T47D (cell line): ENCODE results near the gene ATP5ME.
A peak's percentile ranks its signal among the peaks of the same experiment; 100 is the strongest.
"Not testable (repeated sequence)": the region's sequence is repeated elsewhere in the genome, so short reads cannot be mapped to it uniquely, and the experiment has no call there.

Experiments
- DNase-seq, 2 experiments: peaks; one replicate each; pipeline versions ENCODE4 v3.0.0 to v3.0.0-alpha.2; 2011 to 2012; ENCODE audit warnings: low read depth in 1 of 2, low spot score in 1 of 2
- JUND ChIP-seq: IDR thresholded peaks from 2 replicates; pipeline ENCODE4 v1.6.1; 2012; ENCODE audit warnings: low read depth
- in situ Hi-C: cut with HindIII; loops from 2 replicates; pipeline ENCODE4 v1.10.0; 2016; ENCODE audit warnings: low sequenced_read_pairs, low pct_unique_long_range_greater_than_20kb

The ATP5ME gene

DNA sequence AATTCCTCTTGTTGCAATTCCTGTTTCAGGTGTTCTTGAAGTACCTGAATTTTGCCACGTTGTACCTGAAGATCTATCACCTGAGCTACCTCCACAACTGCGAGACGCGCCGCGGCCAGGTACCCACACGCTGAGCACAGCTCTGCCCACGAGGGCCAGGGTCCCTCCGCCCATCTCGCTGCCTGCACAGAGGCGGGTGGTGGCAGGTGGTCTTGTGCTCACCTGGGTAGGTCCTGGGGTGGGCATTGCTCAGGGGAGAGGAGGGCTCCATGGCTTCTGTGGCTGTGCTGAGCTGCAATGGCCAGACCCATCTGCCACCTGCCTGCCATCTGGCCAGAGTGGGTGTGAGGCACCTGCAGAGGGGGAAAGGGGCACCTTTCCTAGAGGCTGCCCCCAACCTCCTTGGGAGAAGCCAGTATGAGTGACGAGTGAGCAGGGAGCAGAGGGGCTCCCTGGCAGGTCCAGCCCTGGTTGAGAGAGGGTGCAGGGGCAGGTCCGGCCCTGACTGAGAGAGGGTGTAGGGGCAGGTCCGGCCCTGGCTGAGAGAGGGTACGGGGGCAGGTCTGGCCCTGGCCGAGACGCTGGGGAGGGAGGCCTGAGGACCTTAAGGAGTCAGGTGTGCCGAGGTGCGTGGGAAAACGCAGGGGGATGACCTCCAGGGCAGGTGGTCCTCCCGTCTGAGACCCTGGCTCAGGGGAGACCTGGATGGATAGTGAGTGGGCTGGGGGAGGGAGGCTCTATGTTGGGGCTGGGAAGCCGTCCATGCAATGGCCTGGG lies 38.0 kb downstream of the ATP5ME start:
- no peak for TF ChIP-seq JUND
- in situ Hi-C loops: no loop called here
- DNase-seq: no peak

DNA sequence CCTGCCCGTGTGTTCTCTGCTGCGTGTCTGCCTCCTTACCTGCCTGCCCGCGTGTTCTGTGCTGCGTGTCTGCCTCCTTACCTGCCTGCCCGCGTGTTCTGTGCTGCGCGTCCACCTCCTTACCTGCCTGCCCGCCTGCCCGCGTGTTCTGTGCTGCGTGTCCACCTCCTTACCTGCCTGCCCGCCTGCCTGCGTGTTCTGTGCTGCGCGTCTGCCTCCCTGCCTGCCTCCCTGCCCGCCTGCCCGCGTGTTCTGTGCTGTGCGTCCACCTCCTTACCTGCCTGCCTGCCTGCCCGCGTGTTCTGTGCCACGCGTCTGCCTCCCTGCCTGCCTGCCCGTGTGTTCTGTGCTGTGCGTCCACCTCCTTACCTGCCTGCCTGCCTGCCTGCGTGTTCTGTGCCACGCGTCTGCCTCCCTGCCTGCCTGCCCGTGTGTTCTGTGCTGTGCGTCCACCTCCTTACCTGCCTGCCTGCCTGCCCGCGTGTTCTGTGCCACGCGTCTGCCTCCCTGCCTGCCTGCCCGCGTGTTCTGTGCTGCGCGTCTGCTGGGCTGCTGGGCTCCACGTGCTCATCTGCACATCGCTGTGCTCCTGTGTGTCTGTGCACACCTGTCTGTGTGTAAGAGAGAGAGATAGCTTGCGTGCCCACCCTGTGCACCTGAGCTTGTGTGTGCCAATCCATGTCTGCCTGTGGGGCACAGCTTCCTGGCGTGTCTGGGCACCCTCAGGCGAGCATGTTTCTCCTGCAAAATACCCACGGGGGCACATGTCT lies 38.8 kb downstream of the ATP5ME start:
- in situ Hi-C loops, DNase-seq: not testable (repeated sequence)

GRCh38 chr4:634599-634985 lies 39.5 kb downstream of the ATP5ME start:
- in situ Hi-C loops: no loop called here
- TF ChIP-seq JUND: no peak
- DNase-seq: peak in 1 of 2 experiments; percentile 35

- in situ Hi-C loops: no loop called here
- TF ChIP-seq JUND: no peak
- DNase-seq: no peak
Measured at GRCh38 chr4:633976-634598, 40.0 kb downstream of the ATP5ME start.

DNA sequence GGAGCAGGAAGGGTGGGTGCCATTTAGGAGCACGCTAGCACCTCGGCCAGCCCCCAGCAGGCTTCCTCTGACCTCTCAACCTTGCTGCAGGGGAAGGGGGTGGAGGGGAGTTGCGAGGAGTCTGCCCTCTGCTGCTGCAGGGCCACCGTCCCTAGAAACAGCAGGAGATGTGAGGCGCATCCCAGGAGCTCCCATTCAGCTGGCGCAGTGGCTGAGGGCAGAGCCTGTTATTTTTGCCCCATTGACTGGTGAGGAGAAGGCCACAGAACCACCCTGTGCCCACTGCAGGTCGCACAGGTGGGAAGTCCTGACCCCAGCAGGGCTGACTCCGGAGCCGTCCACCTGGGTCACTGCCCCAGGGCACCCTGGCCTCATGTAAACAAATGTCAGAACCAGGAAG lies 40.7 kb downstream of the ATP5ME start:
- in situ Hi-C loops: no loop called here
- no peak for DNase-seq
- TF ChIP-seq JUND: no peak

DNA sequence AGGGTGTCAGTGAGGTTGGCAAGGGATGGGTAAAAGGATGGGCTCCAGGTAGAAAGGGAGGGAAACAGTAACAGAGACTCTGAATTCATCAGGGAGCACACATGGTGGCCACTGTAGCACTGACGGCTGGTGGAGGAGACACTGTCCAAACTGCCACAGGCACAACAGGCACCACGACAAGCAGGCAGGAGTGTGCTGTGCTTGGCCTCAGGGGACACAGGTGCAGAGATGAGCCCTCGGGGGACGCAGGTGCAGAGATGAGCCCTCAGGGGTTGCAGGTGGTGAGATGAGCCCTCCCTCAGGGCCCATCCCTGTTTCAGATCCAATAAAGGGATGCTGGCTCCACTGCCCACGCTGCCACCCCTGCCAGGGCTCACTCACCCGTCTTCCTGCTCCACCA lies 41.1 kb downstream of the ATP5ME start:
- no peak for TF ChIP-seq JUND
- in situ Hi-C loops: no loop called here
- DNase-seq: no peak

GRCh38 chr4:632196-632790 lies 41.8 kb downstream of the ATP5ME start:
- no peak for DNase-seq
- in situ Hi-C loops: no loop called here
- TF ChIP-seq JUND: no peak

DNA sequence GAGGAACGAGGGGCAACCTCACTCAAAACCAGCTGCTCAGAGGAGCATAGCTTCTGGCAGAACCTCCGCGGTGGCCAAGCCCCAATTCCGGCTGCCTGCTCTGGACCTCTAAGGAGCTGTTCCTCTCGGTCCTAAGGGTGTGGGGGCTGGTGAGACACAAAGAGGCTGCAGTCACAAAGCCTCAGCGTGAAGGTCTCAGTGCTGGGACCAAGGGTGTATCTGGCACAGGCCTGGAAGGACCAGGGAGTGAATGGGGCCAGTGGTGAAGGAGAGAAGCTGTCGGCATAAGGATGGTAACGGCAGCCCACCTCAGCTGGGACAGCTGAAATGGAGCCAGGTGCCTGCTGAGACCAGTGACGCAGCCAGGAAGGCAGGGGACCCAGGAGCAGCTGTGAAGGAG lies 43.4 kb downstream of the ATP5ME start:
- no peak for TF ChIP-seq JUND
- no peak for DNase-seq
- in situ Hi-C loops: no loop called here

- in situ Hi-C loops: no loop called here
- DNase-seq: no peak
- TF ChIP-seq JUND: no peak
Measured at GRCh38 chr4:629915-630641, 44.0 kb downstream of the ATP5ME start.

DNA sequence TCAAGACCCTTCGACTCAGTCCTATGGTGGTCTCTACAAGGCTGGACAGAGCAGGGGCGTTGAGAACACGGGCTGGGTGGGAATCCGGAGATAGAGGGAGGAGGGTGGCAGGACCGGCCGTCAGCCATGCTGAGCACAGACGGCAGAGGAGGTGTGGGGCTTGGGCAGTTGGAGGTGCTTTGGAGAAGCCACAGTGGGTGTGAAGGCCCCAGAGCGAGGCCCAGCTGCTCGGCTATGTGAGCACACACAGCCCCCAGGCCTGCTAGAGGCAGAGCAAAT lies 44.5 kb downstream of the ATP5ME start:
- DNase-seq: no peak
- in situ Hi-C loops: no loop called here
- no peak for TF ChIP-seq JUND

DNA sequence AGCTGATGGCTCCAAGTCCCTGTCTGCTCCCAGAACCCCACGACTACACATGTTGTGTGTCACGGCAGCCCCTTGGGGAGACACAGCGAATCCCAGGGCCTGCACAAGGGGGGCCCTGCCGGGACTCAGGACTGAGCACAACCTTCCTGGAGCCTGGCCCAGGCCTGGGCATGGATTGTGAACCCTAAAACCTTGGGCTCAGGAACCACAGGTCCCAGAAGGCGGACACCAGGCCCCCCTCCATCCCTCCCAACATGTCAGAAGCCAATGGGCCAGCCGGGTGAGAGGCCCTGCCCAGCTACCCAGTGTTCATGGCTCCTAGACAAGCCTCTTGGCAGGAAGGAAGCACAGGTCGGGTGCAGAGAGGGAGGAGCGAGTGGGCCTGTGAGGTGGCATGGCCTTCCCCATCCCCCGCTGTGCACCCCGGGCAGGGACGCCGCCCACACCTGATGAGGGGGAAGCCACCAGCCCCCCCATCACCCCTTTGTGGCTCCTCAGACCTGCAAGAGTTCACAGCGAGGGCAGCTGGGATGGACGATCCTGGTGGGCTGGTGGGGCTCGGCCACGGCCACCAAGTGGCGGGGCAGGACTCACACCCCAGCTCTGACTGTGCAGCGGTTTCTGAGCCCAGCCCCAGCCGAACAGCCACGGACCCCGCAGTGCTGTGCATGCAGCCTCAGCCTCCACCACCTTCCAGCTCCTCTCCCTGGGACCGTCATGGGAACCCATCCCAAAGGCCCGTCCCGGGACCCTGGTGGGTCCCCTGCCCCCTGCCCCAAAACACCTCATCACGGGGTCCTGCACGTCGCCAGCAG lies 45.0 kb downstream of the ATP5ME start:
- in situ Hi-C loops: no loop called here
- TF ChIP-seq JUND: no peak

DNA sequence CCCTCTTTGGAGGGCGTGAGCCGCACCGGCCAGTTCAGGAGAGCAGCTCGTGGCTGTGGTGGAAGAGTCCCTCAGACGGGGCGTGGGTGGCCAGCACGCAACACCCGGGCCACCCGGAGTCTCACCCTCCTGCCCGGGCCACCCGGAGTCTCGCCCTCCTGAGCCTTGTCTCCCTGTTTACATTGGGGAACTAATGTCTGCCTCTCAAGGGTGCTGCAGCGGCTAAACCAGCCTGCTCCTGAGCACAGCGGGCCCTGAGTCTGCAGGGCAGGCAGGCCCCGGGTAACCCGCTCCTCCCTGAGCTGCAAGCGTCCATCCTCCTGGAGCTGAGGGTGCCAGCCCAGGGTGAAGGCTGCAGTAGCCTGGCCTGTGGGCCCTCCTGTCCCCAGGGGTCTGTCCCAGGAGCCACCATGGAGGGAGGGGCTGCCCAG lies 45.8 kb downstream of the ATP5ME start:
- DNase-seq: no peak
- in situ Hi-C loops: no loop called here
- no peak for TF ChIP-seq JUND

More for the DNA sequence above, 45.0 kb downstream of the ATP5ME start:
- DNase-seq: no peak
